Right lobe of liver (tissue), 4 donors: ENCODE results near the gene MEGF10.

ENCODE experiments used
- CTCF ChIP-seq, 4 donors: fragments of 200-600 bp in 3 of 4; fragments of 450-650 bp in 1 of 4; IDR thresholded peaks; one replicate each; pipeline versions ENCODE4 v1.5.1 to v1.8.0; 2016 to 2022; ENCODE audit warnings: antibody characterized with exemption in 4 of 4, mild to moderate bottlenecking in 2 of 4
- POLR2A ChIP-seq: fragments of 450-650 bp; IDR thresholded peaks from one replicate; pipeline ENCODE4 v1.6.1; 2017; ENCODE audit warnings: antibody characterized with exemption, mild to moderate bottlenecking
- donor health status: DM: no; HTN: no; CAD: no.
- donor health status: DM: no; HTN: no; CAD: no.
- donor health status: DM: no; HTN: yes; CAD: no.

- no peak for TF ChIP-seq POLR2A
- TF ChIP-seq CTCF (IDR thresholded peaks at IDR 0.05): no peak
Observed at GRCh38 chr5:127375124-127375523, 84.5 kb downstream of the MEGF10 start.
